Putamen (tissue), 1 donor: ENCODE measurements around the gene PAPPA2.

ENCODE experiments used
- DNase-seq: peaks from one replicate; pipeline ENCODE4 v3.0.0-alpha.2; 2016; ENCODE audit warnings: low spot score

PAPPA2 gene

GRCh38 chr1:176854758-176855745 is 392.1 kb downstream of the PAPPA2 start:
- no peak for DNase-seq

GRCh38 chr1:176857632-176858031 is 394.7 kb downstream of the PAPPA2 start:
- no peak for DNase-seq

- no peak for DNase-seq
Observed at GRCh38 chr1:176858433-176858916, 395.5 kb downstream of the PAPPA2 start.

GRCh38 chr1:176863613-176864012 is 400.6 kb downstream of the PAPPA2 start:
- no peak for DNase-seq

- no peak for DNase-seq
Observed at GRCh38 chr1:176864211-176864610, 401.2 kb downstream of the PAPPA2 start.

GRCh38 chr1:176866011-176866714 is 403.2 kb downstream of the PAPPA2 start:
- DNase-seq: no peak

GRCh38 chr1:176869577-176869976 is 406.6 kb downstream of the PAPPA2 start:
- no peak for DNase-seq

- DNase-seq: no peak
Observed at GRCh38 chr1:176876966-176877515, 414.1 kb downstream of the PAPPA2 start.

GRCh38 chr1:176877557-176877956 is 414.6 kb downstream of the PAPPA2 start:
- no peak for DNase-seq

- no peak for DNase-seq
Observed at GRCh38 chr1:176878750-176879536, 416.0 kb downstream of the PAPPA2 start.

GRCh38 chr1:176879784-176880620 is 417.0 kb downstream of the PAPPA2 start:
- no peak for DNase-seq

- DNase-seq: peak; percentile 47
Observed at GRCh38 chr1:176880955-176881595, 418.1 kb downstream of the PAPPA2 start.

- no peak for DNase-seq
Observed at GRCh38 chr1:176884286-176884685, 421.3 kb downstream of the PAPPA2 start.

- no peak for DNase-seq
Observed at GRCh38 chr1:176884911-176885310, 421.9 kb downstream of the PAPPA2 start.

- DNase-seq: no peak
Observed at GRCh38 chr1:176885341-176885740, 422.4 kb downstream of the PAPPA2 start.

GRCh38 chr1:176885751-176886150 is 422.8 kb downstream of the PAPPA2 start:
- DNase-seq: no peak

GRCh38 chr1:176888471-176889032 is 425.6 kb downstream of the PAPPA2 start:
- DNase-seq: peak; percentile 83

GRCh38 chr1:176893625-176894352 is 430.8 kb downstream of the PAPPA2 start:
- DNase-seq: no peak

- no peak for DNase-seq
Observed at GRCh38 chr1:176894450-176894849, 431.5 kb downstream of the PAPPA2 start.
